ENCODE measurements around the gene SFMBT2. TPM values are rescaled to one million over a fixed set of nuclear protein-coding genes. Genes with fewer than 3 reads are reported as not detected.

SFMBT2 gene
- total RNA-seq, 1 donor from 2014 or later, result 18.7 TPM

- ATAC-seq (ENCODE audit: low read depth) (no peak), DNase-seq (no peak)
- peaks cover 23% of the 10 kb centered on the region for H3K4me1 Mint-ChIP-seq
- peaks cover 7% of the 10 kb centered on the region for H3K36me3 Mint-ChIP-seq (ENCODE audit: low read depth)
- TF ChIP-seq CTCF (IDR thresholded peaks at IDR 0.05), result no peak
- ChIA-PET POLR2A (no interaction called here), CTCF (no interaction called here)
- no peaks in the 10 kb centered on the region for H3K27me3 Mint-ChIP-seq
- intact Hi-C loops (cut with micrococcal nuclease), result no loop called here
- H3K4me3 Mint-ChIP-seq, result no peak overlapping the region
- H3K27ac Mint-ChIP-seq, result no peak overlapping the region
- peaks cover 2% of the 10 kb centered on the region for H3K9me3 Mint-ChIP-seq
These were observed 76.7 kb downstream of the SFMBT2 start for GRCh38 chr10:7333961-7334641.

GRCh38 chr10:7329219-7329618 is 81.6 kb downstream of the SFMBT2 start:
- intact Hi-C loops (cut with micrococcal nuclease), result no loop called here
- DNase-seq (no peak), ATAC-seq (ENCODE audit: low read depth) (no peak)
- no peak overlapping the region for H3K4me3 Mint-ChIP-seq
- no peaks in the 10 kb centered on the region for H3K27me3 Mint-ChIP-seq
- TF ChIP-seq CTCF (IDR thresholded peaks at IDR 0.05), result no peak
- H3K4me1 Mint-ChIP-seq, result peaks cover 4% of the 10 kb centered on the region
- H3K9me3 Mint-ChIP-seq, result peaks cover 11% of the 10 kb centered on the region
- ChIA-PET CTCF (no interaction called here), POLR2A (no interaction called here)
- peaks cover 15% of the 10 kb centered on the region for H3K36me3 Mint-ChIP-seq (ENCODE audit: low read depth)
- no peak overlapping the region for H3K27ac Mint-ChIP-seq

- ATAC-seq (ENCODE audit: low read depth), result no peak
- H3K4me1 Mint-ChIP-seq, result peaks cover 6% of the 10 kb centered on the region
- TF ChIP-seq CTCF (IDR thresholded peaks at IDR 0.05), result no peak
- DNase-seq, result no peak
- intact Hi-C loops (cut with micrococcal nuclease), result no loop called here
- H3K9me3 Mint-ChIP-seq, result peaks cover 11% of the 10 kb centered on the region
- no peak overlapping the region for H3K4me3 Mint-ChIP-seq
- CTCF ChIA-PET, result no interaction called here
- H3K27ac Mint-ChIP-seq, result no peak overlapping the region
- peaks cover 15% of the 10 kb centered on the region for H3K36me3 Mint-ChIP-seq (ENCODE audit: low read depth)
- POLR2A ChIA-PET, result no interaction called here
- no peaks in the 10 kb centered on the region for H3K27me3 Mint-ChIP-seq
These were observed 82.9 kb downstream of the SFMBT2 start for GRCh38 chr10:7327885-7328284.

GRCh38 chr10:7322623-7323022 is 88.2 kb downstream of the SFMBT2 start:
- intact Hi-C loops (cut with micrococcal nuclease), result no loop called here
- peaks cover 3% of the 10 kb centered on the region for H3K36me3 Mint-ChIP-seq (ENCODE audit: low read depth)
- H3K4me3 Mint-ChIP-seq, result no peak overlapping the region
- DNase-seq (no peak), ATAC-seq (ENCODE audit: low read depth) (no peak)
- peaks cover 3% of the 10 kb centered on the region for H3K9me3 Mint-ChIP-seq
- H3K27ac Mint-ChIP-seq, result no peak overlapping the region
- CTCF ChIA-PET, result no interaction called here
- no peaks in the 10 kb centered on the region for H3K27me3 Mint-ChIP-seq
- H3K4me1 Mint-ChIP-seq, result peaks cover 35% of the 10 kb centered on the region
- POLR2A ChIA-PET, result no interaction called here
- TF ChIP-seq CTCF (IDR thresholded peaks at IDR 0.05), result no peak

- DNase-seq, result no peak
- Mint-ChIP-seq H3K4me1 (peaks cover 53% of the 10 kb centered on the region), H3K4me3 (no peak overlapping the region), H3K27me3 (no peaks in the 10 kb centered on the region), H3K36me3 (ENCODE audit: low read depth) (no peaks in the 10 kb centered on the region), H3K27ac (no peak overlapping the region), H3K9me3 (no peaks in the 10 kb centered on the region)
- intact Hi-C loops (cut with micrococcal nuclease), result no loop called here
- ChIA-PET CTCF (no interaction called here), POLR2A (no interaction called here)
- ATAC-seq (ENCODE audit: low read depth), result no peak
- TF ChIP-seq CTCF (IDR thresholded peaks at IDR 0.05), result no peak
These were observed 90.8 kb downstream of the SFMBT2 start for GRCh38 chr10:7320072-7320471.

Data from activated B cell treated with CpG ODN at 0.5 μM for 24 hours (primary cell).